H9 (cell line): ENCODE results near the gene KCNAB2. TPM values are rescaled to one million over a fixed set of nuclear protein-coding genes. Genes with fewer than 3 reads are reported as not detected.

ENCODE experiments used
- DNase-seq: peaks from one replicate; pipeline ENCODE4 v3.0.0-alpha.2; 2017
- H2AFZ ChIP-seq: one replicate; pipeline ENCODE4 v1.6.1; 2013; ENCODE audit warnings: mild to moderate bottlenecking, low read length, control low read depth, moderate library complexity
- H2AK5ac ChIP-seq: 2 replicates; pipeline ENCODE4 v1.6.1; 2013; ENCODE audit warnings: low read length, control low read depth, mixed read lengths; ENCODE audit not compliant: insufficient read length
- H2BK120ac ChIP-seq: one replicate; pipeline ENCODE4 v1.6.1; 2013; ENCODE audit warnings: low read depth, mild to moderate bottlenecking, low read length, control low read depth, inconsistent platforms; ENCODE audit not compliant: poor library complexity, severe bottlenecking
- H2BK12ac ChIP-seq: 2 replicates; pipeline ENCODE4 v1.6.1; 2013; ENCODE audit warnings: low read length, control low read depth, mixed read lengths, low read depth; ENCODE audit not compliant: insufficient read length
- H2BK15ac ChIP-seq: 2 replicates; pipeline ENCODE4 v1.6.1; 2013; ENCODE audit warnings: low read depth, low read length, control low read depth
- H2BK20ac ChIP-seq: one replicate; pipeline ENCODE4 v1.6.1; 2013; ENCODE audit warnings: low read depth, mild to moderate bottlenecking, low read length, control low read depth, inconsistent platforms; ENCODE audit not compliant: poor library complexity, severe bottlenecking
- H2BK5ac ChIP-seq: 2 replicates; pipeline ENCODE4 v1.6.1; 2013; ENCODE audit warnings: low read length, control low read depth, mixed read lengths; ENCODE audit not compliant: insufficient read length
- H3K14ac ChIP-seq: 2 replicates; pipeline ENCODE4 v1.6.1; 2013; ENCODE audit warnings: low read length, control low read depth; ENCODE audit not compliant: insufficient read depth
- H3K18ac ChIP-seq: 2 replicates; pipeline ENCODE4 v1.6.1; 2013; ENCODE audit warnings: low read depth, mild to moderate bottlenecking, mixed read lengths, low read length, control low read depth; ENCODE audit not compliant: insufficient read length
- H3K23ac ChIP-seq: 2 replicates; pipeline ENCODE4 v1.6.1; 2013; ENCODE audit warnings: low read length, control low read depth, mixed read lengths, low read depth; ENCODE audit not compliant: insufficient read length
- H3K23me2 ChIP-seq: 2 replicates; pipeline ENCODE4 v1.6.1; 2013; ENCODE audit warnings: low read depth, mild to moderate bottlenecking, mixed read lengths, low read length, control low read depth; ENCODE audit not compliant: insufficient read length, poor library complexity, severe bottlenecking
- H3K27ac ChIP-seq: 2 replicates; pipeline ENCODE4 v1.5.1; 2013; ENCODE audit warnings: low read length, control low read depth, mixed read lengths, low read depth; ENCODE audit not compliant: insufficient read length
- H3K27me3 ChIP-seq: 2 replicates; pipeline ENCODE4 v1.6.1; 2013; ENCODE audit warnings: low read length, control low read depth, inconsistent platforms; ENCODE audit not compliant: insufficient read depth
- H3K4ac ChIP-seq: 2 replicates; pipeline ENCODE4 v1.6.1; 2013; ENCODE audit warnings: low read depth, mild to moderate bottlenecking, control low read depth, inconsistent platforms, low read length, moderate library complexity
- H3K4me1 ChIP-seq: 2 replicates; pipeline ENCODE4 v1.6.1; 2013; ENCODE audit warnings: low read length, control low read depth, inconsistent platforms; ENCODE audit not compliant: insufficient read depth
- H3K4me2 ChIP-seq: 2 replicates; pipeline ENCODE4 v1.6.1; 2013; ENCODE audit warnings: low read length, control low read depth, mixed read lengths; ENCODE audit not compliant: insufficient read length, insufficient read depth
- H3K56ac ChIP-seq: 2 replicates; pipeline ENCODE4 v1.6.1; 2013; ENCODE audit warnings: low read depth, mild to moderate bottlenecking, mixed read lengths, low read length, control low read depth; ENCODE audit not compliant: insufficient read length
- H3K79me1 ChIP-seq: 2 replicates; pipeline ENCODE4 v1.6.1; 2013; ENCODE audit warnings: low read depth, mild to moderate bottlenecking, moderate library complexity, low read length, control low read depth, inconsistent platforms; ENCODE audit not compliant: insufficient read depth, poor library complexity, severe bottlenecking
- H3K79me2 ChIP-seq: 2 replicates; pipeline ENCODE4 v1.6.1; 2013; ENCODE audit warnings: low read length, control low read depth, inconsistent platforms; ENCODE audit not compliant: insufficient read depth
- H3K9ac ChIP-seq: 2 replicates; pipeline ENCODE4 v1.6.1; 2013; ENCODE audit warnings: low read length, control low read depth, mixed read lengths; ENCODE audit not compliant: insufficient read length; ENCODE audit errors: extremely low read depth
- H3K9me3 ChIP-seq: one replicate; pipeline ENCODE4 v1.6.1; 2013; ENCODE audit warnings: low read depth, low read length, inconsistent platforms; ENCODE audit not compliant: control insufficient read depth
- H3T11ph ChIP-seq: one replicate; pipeline ENCODE4 v1.6.1; 2013; ENCODE audit warnings: mild to moderate bottlenecking, low read length, control low read depth, inconsistent platforms
- H4K20me1 ChIP-seq: one replicate; pipeline ENCODE4 v1.6.1; 2013; ENCODE audit not compliant: control insufficient read depth, insufficient read length, insufficient read depth
- H4K5ac ChIP-seq: 2 replicates; pipeline ENCODE4 v1.6.1; 2013; ENCODE audit warnings: low read depth, mild to moderate bottlenecking, mixed read lengths, low read length, control low read depth; ENCODE audit not compliant: insufficient read length
- H4K8ac ChIP-seq: replicated peaks from 2 replicates; pipeline ENCODE4 v1.6.1; 2013; ENCODE audit warnings: low read length, control low read depth, mixed read lengths, low read depth; ENCODE audit not compliant: insufficient read length
- H4K91ac ChIP-seq: 2 replicates; pipeline ENCODE4 v1.6.1; 2013; ENCODE audit warnings: low read depth, mild to moderate bottlenecking, moderate library complexity, mixed read lengths, low read length, control low read depth; ENCODE audit not compliant: insufficient read length
- H3K27ac Mint-ChIP-seq, 3 experiments: 2 replicates in 2 of 3; 3 replicates in 1 of 3; pipeline ENCODE4 v1.8.0; 2020 to 2021; ENCODE audit warnings: mixed read lengths in 3 of 3, mild to moderate bottlenecking in 1 of 3, moderate library complexity in 1 of 3
- H3K27me3 Mint-ChIP-seq: 2 replicates; pipeline ENCODE4 v1.8.0; 2021; ENCODE audit warnings: low read depth, mild to moderate bottlenecking, moderate library complexity, mixed read lengths
- H3K36me3 Mint-ChIP-seq, 3 experiments: 2 replicates in 2 of 3; 3 replicates in 1 of 3; pipeline ENCODE4 v1.8.0; 2020 to 2021; ENCODE audit warnings: low read depth in 3 of 3, mixed read lengths in 3 of 3; ENCODE audit not compliant: insufficient read depth in 1 of 3
- H3K4me1 Mint-ChIP-seq, 2 experiments: 2 replicates each; pipeline ENCODE4 v1.8.0; 2020; ENCODE audit warnings: mixed read lengths in 2 of 2
- H3K4me3 Mint-ChIP-seq, 2 experiments: 2 replicates in 1 of 2; 3 replicates in 1 of 2; pipeline ENCODE4 v1.8.0; 2020 to 2021; ENCODE audit warnings: mild to moderate bottlenecking in 2 of 2, mixed read lengths in 2 of 2, moderate library complexity in 1 of 2
- H3K9me3 Mint-ChIP-seq, 2 experiments: 2 replicates in 1 of 2; 3 replicates in 1 of 2; pipeline ENCODE4 v1.8.0; 2020; ENCODE audit warnings: mild to moderate bottlenecking in 2 of 2, mixed read lengths in 2 of 2, moderate library complexity in 1 of 2
- WGBS: extraction: QIAGEN DNeasy Blood & Tissue Kit; methylation state at CpG from one replicate; pipeline ENCODE4 v1.1.7; 2013; ENCODE audit warnings: missing lambda C conversion rate, low lambda C conversion rate, mixed read lengths; ENCODE audit not compliant: insufficient read length; ENCODE audit errors: extremely low coverage; 5-methylcytosine and 5-hydroxymethylcytosine counted together
- total RNA-seq: library from RNA; stranded (reverse); gene quantifications from 2 replicates; pipeline ENCODE4 v1.2.1, GENCODE V29; 2021
- TF ChIP-seq, protein P1 (sequence below): fragments of 200-600 bp; sonication (generic); conservative IDR thresholded peaks from 3 replicates; pipeline ENCODE4 v1.8.0; 2021; ENCODE audit warnings: antibody characterized with exemption, mild to moderate bottlenecking

KCNAB2 gene
- total RNA-seq, 1 experiment from 2014 or later: 8.3 TPM

DNA sequence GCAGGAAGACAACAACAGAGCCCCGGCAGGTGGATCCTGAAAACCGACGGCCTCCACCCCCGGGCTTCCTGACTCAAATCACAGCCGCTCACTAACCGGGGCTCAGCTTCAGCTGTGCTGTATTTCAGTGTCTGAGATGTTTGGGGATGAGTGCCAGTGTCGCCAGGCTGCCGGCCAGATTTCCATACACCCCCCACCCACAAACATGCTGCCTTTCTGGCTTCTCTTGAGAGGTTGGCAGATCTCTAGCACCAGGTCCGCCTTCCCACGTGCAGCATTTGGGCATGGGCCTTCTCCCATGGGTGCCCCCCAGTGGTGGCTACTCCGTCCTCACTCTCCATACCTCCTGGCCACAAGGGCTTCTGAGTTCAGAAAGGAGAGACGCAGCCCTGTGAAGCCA, 34.8 kb downstream of the KCNAB2 start:
- DNase-seq: no peak
- Histone ChIP-seq H3K4me2 (no peak overlapping the region), H4K91ac (no peak overlapping the region), H3K23ac (no peak overlapping the region), H3K4me1 (no peaks in the 10 kb centered on the region), H2BK20ac (no peak overlapping the region), H4K8ac (no peak overlapping the region), H3K27me3 (no peaks in the 10 kb centered on the region), H2AFZ (no peak overlapping the region), H3K14ac (no peak overlapping the region), H2BK120ac (no peak overlapping the region), H2AK5ac (no peak overlapping the region), H2BK15ac (no peak overlapping the region), H3K9me3 (no peaks in the 10 kb centered on the region), H4K20me1 (no peaks in the 10 kb centered on the region), H4K5ac (no peak overlapping the region), H3T11ph (no peak overlapping the region), H3K56ac (no peak overlapping the region), H3K18ac (no peak overlapping the region), H3K4ac (no peak overlapping the region), H3K79me2 (no peaks in the 10 kb centered on the region), H3K79me1 (no peaks in the 10 kb centered on the region), H3K27ac (no peak overlapping the region), H3K23me2 (no peaks in the 10 kb centered on the region), H3K9ac (no peak overlapping the region), H2BK12ac (no peak overlapping the region), H2BK5ac (no peak overlapping the region)
- H3K27me3 Mint-ChIP-seq: no peaks in the 10 kb centered on the region; the same call in none of the 2 replicates
- no peak overlapping the region for H3K27ac Mint-ChIP-seq
- WGBS: no CpG with 5 or more reads among the region's 12 CpGs
- no peaks in the 10 kb centered on the region for H3K9me3 Mint-ChIP-seq
- peaks cover 21 to 37% of the 10 kb centered on the region in 2 experiments for H3K4me1 Mint-ChIP-seq
- no peak overlapping the region for H3K4me3 Mint-ChIP-seq
- TF ChIP-seq, protein P1, sequence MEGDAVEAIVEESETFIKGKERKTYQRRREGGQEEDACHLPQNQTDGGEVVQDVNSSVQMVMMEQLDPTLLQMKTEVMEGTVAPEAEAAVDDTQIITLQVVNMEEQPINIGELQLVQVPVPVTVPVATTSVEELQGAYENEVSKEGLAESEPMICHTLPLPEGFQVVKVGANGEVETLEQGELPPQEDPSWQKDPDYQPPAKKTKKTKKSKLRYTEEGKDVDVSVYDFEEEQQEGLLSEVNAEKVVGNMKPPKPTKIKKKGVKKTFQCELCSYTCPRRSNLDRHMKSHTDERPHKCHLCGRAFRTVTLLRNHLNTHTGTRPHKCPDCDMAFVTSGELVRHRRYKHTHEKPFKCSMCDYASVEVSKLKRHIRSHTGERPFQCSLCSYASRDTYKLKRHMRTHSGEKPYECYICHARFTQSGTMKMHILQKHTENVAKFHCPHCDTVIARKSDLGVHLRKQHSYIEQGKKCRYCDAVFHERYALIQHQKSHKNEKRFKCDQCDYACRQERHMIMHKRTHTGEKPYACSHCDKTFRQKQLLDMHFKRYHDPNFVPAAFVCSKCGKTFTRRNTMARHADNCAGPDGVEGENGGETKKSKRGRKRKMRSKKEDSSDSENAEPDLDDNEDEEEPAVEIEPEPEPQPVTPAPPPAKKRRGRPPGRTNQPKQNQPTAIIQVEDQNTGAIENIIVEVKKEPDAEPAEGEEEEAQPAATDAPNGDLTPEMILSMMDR: peak; percentile 40; the same call in 2 of the 3 replicates
- H3K36me3 Mint-ChIP-seq: no peaks in the 10 kb centered on the region
